Dendritic cell treated with granulocyte-macrophage colony-stimulating factor and Interleukin-4, amounts not matched to agents 40 ng/mL and 50 ng/mL, for 4 days (primary cell): ENCODE measurements around the gene GDF2.

Experiments used
- H3K27ac Mint-ChIP-seq: one replicate; pipeline ENCODE4 v1.8.0; 2022; ENCODE audit warnings: mild to moderate bottlenecking, mixed read lengths
- H3K27me3 Mint-ChIP-seq: one replicate; pipeline ENCODE4 v1.8.0; 2022; ENCODE audit warnings: mild to moderate bottlenecking, mixed read lengths
- H3K36me3 Mint-ChIP-seq: one replicate; pipeline ENCODE4 v1.8.0; 2022; ENCODE audit warnings: low read depth, mixed read lengths
- H3K4me1 Mint-ChIP-seq: one replicate; pipeline ENCODE4 v1.8.0; 2022; ENCODE audit warnings: low read depth, mixed read lengths
- H3K4me3 Mint-ChIP-seq: one replicate; pipeline ENCODE4 v1.8.0; 2022; ENCODE audit warnings: mild to moderate bottlenecking, moderate library complexity, mixed read lengths
- H3K9me3 Mint-ChIP-seq: one replicate; pipeline ENCODE4 v1.8.0; 2022; ENCODE audit warnings: mixed read lengths
- intact Hi-C: fragments of 100-400 bp; cut with micrococcal nuclease; formaldehyde crosslinking; loops from one replicate; pipeline ENCODE4 v1.15.0; 2022

The GDF2 gene

GRCh38 chr10:47364366-47364765, 42.1 kb downstream of the GDF2 start:
- H3K9me3 Mint-ChIP-seq, result no peaks in the 10 kb centered on the region
- intact Hi-C loops, result no loop called here
- no peaks in the 10 kb centered on the region for H3K27me3 Mint-ChIP-seq
- no peaks in the 10 kb centered on the region for H3K4me1 Mint-ChIP-seq
- H3K36me3 Mint-ChIP-seq, result no peaks in the 10 kb centered on the region
- no peak overlapping the region for H3K27ac Mint-ChIP-seq
- no peak overlapping the region for H3K4me3 Mint-ChIP-seq

- H3K9me3 Mint-ChIP-seq, result no peaks in the 10 kb centered on the region
- no peak overlapping the region for H3K27ac Mint-ChIP-seq
- H3K4me1 Mint-ChIP-seq, result no peaks in the 10 kb centered on the region
- no peaks in the 10 kb centered on the region for H3K36me3 Mint-ChIP-seq
- H3K4me3 Mint-ChIP-seq, result no peak overlapping the region
- intact Hi-C loops, result no loop called here
- H3K27me3 Mint-ChIP-seq, result no peaks in the 10 kb centered on the region
Measured at GRCh38 chr10:47364911-47365310, 42.7 kb downstream of the GDF2 start.

DNA sequence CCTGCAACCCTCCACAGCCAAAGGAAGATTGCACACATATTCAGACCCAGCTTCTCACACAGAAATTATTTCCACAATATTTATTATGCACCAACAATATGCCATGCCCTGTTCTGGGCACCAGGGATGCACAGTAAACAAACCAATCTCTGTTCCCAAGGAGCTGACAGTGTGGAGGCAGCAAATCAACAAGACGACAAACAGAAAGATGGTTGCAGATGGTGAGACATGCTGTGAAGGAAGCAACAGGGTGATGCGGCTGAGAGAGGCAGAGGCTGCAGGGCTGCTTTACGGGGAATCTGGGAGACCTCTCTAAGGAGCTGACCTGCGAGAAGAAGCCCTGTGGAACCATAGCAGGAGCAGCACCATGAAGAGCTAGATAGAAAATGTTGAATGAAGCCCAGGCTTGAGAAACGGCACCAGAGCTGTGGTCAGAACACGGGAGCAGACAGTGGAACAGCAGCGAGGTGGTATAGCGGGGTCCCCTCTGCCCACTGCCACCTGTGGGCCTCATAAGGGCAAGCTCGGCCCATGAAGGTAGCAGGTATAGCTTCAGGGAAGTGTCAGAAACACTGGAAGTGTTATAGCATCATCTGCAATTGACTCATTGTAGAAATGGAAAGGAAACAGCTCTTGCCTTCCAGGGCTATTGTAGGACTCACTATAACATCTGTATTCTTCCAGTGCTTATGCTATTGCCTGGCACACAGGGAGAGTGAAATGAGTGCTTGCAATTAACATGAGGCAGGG, 43.4 kb downstream of the GDF2 start:
- H3K36me3 Mint-ChIP-seq, result no peaks in the 10 kb centered on the region
- no peaks in the 10 kb centered on the region for H3K9me3 Mint-ChIP-seq
- H3K4me3 Mint-ChIP-seq, result no peak overlapping the region
- intact Hi-C loops, result no loop called here
- no peak overlapping the region for H3K27ac Mint-ChIP-seq
- no peaks in the 10 kb centered on the region for H3K27me3 Mint-ChIP-seq
- H3K4me1 Mint-ChIP-seq, result no peaks in the 10 kb centered on the region

DNA sequence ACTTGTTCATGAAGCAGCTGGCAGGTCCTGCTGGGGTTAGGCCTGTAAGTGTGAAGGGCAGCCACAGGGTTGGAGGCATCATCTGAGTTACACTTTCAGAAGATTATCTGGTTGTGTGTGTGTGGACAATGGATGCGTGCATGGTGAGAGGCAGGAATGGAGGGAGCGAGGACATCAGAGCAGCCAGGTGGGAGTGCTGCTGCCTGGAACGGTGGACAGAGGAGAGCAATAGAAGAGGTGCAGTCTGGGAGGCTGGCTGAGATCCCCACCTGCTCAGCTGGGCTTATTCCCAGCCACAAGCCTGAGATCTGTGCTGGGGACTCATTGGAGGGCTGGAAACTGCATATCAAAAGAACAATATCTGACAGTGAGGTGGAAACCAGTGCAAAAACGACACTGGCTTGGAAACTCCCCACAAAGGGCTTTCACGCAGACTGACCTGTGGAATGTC, 44.0 kb downstream of the GDF2 start:
- no peaks in the 10 kb centered on the region for H3K9me3 Mint-ChIP-seq
- H3K4me3 Mint-ChIP-seq, result no peak overlapping the region
- intact Hi-C loops, result no loop called here
- H3K27me3 Mint-ChIP-seq, result no peaks in the 10 kb centered on the region
- H3K36me3 Mint-ChIP-seq, result no peaks in the 10 kb centered on the region
- no peak overlapping the region for H3K27ac Mint-ChIP-seq
- H3K4me1 Mint-ChIP-seq, result no peaks in the 10 kb centered on the region

GRCh38 chr10:47366731-47367460, 44.6 kb downstream of the GDF2 start:
- intact Hi-C loops, result no loop called here
- H3K27ac Mint-ChIP-seq, result no peak overlapping the region
- no peaks in the 10 kb centered on the region for H3K4me1 Mint-ChIP-seq
- H3K36me3 Mint-ChIP-seq, result no peaks in the 10 kb centered on the region
- H3K27me3 Mint-ChIP-seq, result no peaks in the 10 kb centered on the region
- no peaks in the 10 kb centered on the region for H3K9me3 Mint-ChIP-seq
- no peak overlapping the region for H3K4me3 Mint-ChIP-seq

- H3K27me3 Mint-ChIP-seq, result no peaks in the 10 kb centered on the region
- H3K36me3 Mint-ChIP-seq, result no peaks in the 10 kb centered on the region
- intact Hi-C loops, result no loop called here
- H3K4me3 Mint-ChIP-seq, result no peak overlapping the region
- no peak overlapping the region for H3K27ac Mint-ChIP-seq
- H3K4me1 Mint-ChIP-seq, result no peaks in the 10 kb centered on the region
- no peaks in the 10 kb centered on the region for H3K9me3 Mint-ChIP-seq
Measured at GRCh38 chr10:47367646-47368045, 45.4 kb downstream of the GDF2 start.

DNA sequence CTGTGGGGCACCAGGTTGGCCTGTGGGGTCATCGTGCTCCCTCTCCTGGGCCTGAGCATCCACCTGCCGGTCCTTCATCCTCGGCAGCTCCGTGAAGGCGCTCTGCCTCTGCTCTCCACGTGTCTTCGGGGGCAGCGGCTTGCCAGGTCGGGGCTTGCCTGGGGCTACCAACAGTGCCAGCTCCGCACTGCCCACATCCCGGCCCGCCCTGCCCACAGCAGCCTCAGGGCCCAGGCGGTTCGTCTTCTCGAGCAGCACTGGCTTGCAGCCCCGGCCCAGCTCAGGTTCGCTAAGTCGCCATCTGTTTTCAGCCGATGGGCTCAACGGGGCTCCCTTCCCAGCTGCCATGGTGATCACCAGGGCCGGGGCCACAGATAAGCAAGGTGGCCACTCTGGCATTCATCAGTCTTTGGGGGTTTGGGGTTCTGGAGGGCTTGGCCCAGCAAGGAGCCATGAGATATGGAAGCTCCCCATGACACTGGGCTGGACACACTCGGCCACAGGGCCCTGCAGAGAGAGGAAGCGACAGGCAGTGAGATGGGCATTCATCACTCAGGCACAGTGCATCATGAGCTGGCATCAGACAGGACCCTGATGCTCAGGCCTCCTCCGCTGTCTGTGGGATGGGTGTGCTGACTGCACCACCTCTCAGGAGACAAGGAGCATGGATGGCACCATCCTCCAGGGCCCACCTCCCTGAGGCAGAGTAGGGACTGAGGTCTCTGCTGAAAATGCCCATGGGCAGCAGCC, 46.4 kb downstream of the GDF2 start:
- Mint-ChIP-seq H3K4me1 (no peaks in the 10 kb centered on the region), H3K4me3 (no peak overlapping the region), H3K36me3 (no peaks in the 10 kb centered on the region), H3K9me3 (no peaks in the 10 kb centered on the region), H3K27me3 (no peaks in the 10 kb centered on the region), H3K27ac (no peak overlapping the region)
- intact Hi-C loops, result no loop called here

DNA sequence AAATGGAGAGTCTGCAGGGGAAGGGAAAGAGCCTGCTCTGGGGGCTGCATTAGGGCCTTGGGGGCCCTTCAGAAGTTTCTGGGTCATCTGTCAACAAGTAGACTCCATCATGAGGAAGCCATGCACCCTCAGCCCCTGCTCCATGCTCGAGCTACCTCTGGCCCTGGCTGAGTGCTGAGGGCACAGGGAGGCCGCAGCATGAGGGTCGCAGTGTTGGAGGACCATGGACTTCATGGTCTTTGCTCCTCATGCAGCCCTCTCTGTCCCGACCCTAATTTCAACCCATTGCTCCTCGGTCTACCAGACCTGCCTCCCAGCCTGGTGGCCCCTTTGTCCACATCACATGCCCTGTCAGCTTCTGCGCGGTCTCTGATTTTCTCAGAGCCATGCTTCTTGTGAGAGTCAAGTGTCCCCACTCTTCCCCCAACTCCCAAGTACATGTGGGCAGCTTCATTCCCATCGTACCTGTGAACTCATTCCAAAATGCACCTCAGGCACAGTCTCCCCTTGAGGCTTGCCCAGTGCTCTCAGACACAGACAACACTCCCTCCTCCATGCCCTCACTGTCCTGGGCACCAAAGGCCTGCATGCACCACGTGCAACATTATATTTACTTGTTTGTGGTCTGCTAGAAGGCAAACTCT, 47.1 kb downstream of the GDF2 start:
- Mint-ChIP-seq H3K4me1 (no peaks in the 10 kb centered on the region), H3K4me3 (no peak overlapping the region), H3K36me3 (no peaks in the 10 kb centered on the region), H3K9me3 (no peaks in the 10 kb centered on the region), H3K27ac (peak overlapping the region; percentile 19), H3K27me3 (no peaks in the 10 kb centered on the region)
- intact Hi-C loops, result no loop called here

DNA sequence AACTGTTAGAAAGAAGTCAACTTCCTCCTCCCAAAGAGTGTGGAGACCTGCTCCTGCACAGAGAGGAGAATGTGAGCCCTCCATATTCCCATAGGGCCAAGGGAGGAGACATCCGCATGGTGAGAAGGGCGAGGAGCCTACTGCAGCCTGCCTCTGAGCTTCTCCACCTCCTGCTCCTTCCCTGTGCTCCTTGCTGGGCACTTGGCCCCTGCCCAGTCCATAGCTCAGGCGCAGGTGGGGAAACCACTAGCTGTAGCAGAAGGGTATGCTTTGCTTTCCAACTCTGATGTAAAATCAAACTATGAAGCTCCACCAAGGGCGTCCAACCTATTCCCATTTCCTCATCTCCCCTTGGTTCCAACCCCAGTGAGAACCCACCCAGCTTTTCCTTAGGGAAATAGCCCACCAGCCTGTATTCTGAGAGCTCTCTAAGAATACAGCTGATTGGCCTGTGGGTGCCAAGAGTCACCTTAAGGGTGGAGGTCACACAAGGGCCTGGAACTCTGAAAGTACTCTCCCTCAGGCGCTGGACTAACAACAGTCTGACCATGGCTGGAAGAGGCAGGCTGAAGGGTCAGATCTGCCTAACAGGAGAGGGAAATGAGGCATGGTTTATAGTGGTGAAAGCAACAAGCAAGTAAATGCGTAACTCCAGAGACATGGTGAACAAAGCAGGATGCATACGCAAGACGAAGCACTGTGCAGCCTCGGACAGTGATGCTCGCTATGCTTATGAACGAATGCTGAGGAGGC, 47.9 kb downstream of the GDF2 start:
- no peak overlapping the region for H3K27ac Mint-ChIP-seq
- no peaks in the 10 kb centered on the region for H3K9me3 Mint-ChIP-seq
- H3K4me3 Mint-ChIP-seq, result no peak overlapping the region
- intact Hi-C loops, result no loop called here
- no peaks in the 10 kb centered on the region for H3K4me1 Mint-ChIP-seq
- H3K27me3 Mint-ChIP-seq, result no peaks in the 10 kb centered on the region
- no peaks in the 10 kb centered on the region for H3K36me3 Mint-ChIP-seq

DNA sequence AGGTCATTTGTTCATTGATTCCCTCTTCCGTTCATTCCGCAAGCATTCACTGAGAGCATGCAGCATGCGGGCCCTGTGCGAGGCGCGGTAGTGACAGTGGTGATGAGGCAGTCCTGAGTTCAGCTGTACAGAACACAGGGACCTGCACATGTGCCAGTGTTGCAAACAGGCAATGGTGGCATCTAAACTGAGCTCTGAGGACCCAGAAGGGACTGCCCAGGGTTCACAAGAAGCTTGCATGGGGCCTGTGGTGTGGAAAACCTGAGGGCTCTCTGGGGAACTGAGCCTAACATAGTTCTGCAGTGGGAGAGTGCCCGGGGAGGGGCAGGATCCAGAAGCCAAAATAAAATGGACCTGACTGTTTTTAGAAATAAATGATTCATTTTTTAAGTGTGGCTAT, 48.6 kb downstream of the GDF2 start:
- Mint-ChIP-seq H3K36me3 (no peaks in the 10 kb centered on the region), H3K9me3 (no peaks in the 10 kb centered on the region), H3K27ac (no peak overlapping the region), H3K4me3 (no peak overlapping the region), H3K4me1 (no peaks in the 10 kb centered on the region), H3K27me3 (peaks cover 3% of the 10 kb centered on the region)
- intact Hi-C loops, result no loop called here

DNA sequence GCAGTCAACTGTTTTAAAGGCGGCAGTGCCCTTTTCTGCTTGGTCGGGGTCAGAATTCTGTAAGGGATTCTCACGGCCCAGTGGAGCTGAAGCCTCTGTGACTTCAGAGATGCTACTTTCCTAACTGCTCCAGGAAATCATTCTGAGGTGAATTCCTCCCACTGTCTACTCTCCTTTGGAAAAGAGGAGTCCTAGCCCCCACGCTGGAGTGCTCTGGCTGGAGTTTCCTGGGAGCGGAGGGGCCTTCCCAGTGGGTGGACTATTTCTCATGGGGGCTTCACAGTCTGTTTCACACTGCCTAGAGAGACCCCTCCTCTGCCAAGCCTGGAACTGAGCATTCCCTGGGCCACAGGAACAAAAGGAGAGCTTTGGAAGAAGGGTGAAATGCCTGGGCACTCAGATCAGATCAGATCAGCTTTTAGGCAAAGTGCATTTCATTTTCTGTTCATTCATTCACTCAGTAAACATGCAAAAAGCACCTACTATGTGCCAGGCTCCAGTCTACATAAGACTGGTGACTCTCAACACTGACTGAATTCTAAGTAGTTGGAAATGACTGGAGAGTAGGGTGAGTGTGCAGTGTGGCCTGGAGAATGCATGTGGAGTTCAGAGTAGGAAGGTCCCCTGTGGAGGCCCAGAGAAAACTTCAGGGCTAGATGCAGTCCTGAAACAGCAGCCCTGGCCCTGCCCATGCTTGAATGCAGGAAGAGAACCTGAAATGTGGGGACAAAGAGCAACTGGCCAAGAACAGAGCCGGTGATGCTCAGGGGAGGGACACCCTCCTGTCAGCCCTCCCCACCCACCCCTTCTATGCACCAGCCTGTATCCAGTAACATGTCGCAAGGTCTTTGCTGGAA, 49.6 kb downstream of the GDF2 start:
- H3K36me3 Mint-ChIP-seq, result no peaks in the 10 kb centered on the region
- no peak overlapping the region for H3K27ac Mint-ChIP-seq
- H3K4me1 Mint-ChIP-seq, result no peaks in the 10 kb centered on the region
- intact Hi-C loops, result no loop called here
- peaks cover 13% of the 10 kb centered on the region for H3K27me3 Mint-ChIP-seq
- no peaks in the 10 kb centered on the region for H3K9me3 Mint-ChIP-seq
- H3K4me3 Mint-ChIP-seq, result no peak overlapping the region

- Mint-ChIP-seq H3K36me3 (no peaks in the 10 kb centered on the region), H3K27ac (no peak overlapping the region), H3K4me3 (no peak overlapping the region), H3K27me3 (peaks cover 21% of the 10 kb centered on the region), H3K4me1 (no peaks in the 10 kb centered on the region), H3K9me3 (no peaks in the 10 kb centered on the region)
- intact Hi-C loops, result no loop called here
Measured at GRCh38 chr10:47372726-47373125, 50.5 kb downstream of the GDF2 start.
